Astrocyte of the hippocampus (primary cell): ENCODE data around the gene MRPS34.
"Not testable (repeated sequence)": the region's sequence is repeated elsewhere in the genome, so short reads cannot be mapped to it uniquely, and the experiment has no call there.

Source experiments
- DNase-seq: peaks from one replicate; pipeline ENCODE4 v3.0.0; 2011; ENCODE audit warnings: low read depth, low spot score

The MRPS34 gene

DNA sequence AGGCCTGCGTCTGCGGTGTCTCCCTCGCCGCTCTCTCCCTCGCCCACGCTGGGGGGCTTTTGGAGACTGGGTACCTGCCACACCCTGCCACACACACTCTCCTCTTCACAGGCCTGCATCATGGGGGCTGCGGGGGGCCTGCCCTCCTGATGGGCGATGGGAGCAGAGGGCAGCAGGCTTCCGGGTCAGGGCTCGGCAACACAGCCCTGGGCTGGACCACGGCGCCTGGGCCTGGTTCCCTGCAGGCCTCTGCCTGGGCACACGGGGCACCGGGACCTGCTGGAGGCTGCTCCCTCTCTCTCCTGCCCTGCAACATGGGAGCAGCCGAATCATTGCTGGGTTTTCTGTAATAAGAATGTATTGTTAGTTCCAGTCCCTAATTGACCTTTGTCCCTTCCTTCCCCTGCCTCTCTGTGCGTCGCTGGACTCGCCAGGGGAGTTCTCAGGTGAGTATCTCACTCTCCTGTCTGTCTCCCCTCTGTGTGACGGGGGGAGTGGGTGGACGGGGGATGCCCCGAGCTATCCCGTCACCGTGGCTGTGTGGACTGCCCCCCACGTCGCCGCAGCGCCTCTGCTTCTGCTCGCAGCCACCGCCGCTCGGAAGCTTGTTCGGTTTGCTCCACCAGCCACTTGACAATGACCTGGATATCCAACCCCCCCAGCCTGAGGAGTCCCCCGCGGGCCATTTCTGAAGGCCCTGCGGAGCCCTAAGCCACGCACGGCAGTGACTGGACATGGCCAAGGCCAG, 15.0 kb downstream of the MRPS34 start:
- DNase-seq: no peak

DNA sequence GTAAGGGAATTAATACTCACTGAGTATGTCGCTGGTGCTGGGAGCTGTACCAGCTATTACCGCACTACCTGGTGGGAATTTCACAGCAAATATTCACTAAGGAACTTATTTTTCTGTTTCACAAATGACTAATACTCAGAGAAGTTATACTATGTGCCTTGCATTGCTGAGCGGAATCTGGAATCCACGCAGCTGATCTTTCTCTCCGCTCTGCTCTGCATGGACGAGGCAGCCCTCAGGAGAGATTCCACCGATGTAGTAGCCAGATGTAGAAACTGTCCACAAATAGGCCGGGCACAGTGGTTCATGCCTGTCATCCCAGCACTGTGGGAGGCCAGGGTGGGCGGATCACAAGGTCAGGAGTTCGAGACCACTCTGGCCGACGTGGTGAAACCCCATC, 18.7 kb downstream of the MRPS34 start:
- no peak for DNase-seq

GRCh38 chr16:1752853-1753252, 20.1 kb downstream of the MRPS34 start:
- no peak for DNase-seq

DNA sequence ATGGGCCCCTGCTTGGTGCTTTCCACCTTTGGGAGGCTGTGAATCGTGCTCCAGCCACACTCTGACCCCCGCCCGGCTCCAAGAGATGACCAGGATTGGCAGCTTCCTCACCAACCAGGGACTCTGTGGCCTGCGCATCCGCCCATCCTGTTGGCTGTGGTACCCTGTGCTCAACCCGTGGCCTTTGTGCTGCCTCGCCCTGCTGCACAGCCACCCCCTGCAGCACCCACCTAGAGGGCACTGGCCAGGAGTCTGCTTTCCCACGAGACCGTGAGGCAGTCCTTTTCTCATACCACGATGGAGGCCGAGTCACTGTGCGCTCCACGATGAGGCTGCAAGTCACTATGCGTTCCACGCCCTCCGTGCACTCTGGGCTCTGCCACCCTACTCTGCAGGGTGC, 21.0 kb downstream of the MRPS34 start:
- DNase-seq: no peak

- DNase-seq: no peak
These were observed 23.5 kb downstream of the MRPS34 start for GRCh38 chr16:1749152-1750117.

GRCh38 chr16:1747934-1748333, 25.0 kb downstream of the MRPS34 start:
- DNase-seq: no peak

GRCh38 chr16:1746693-1747195, 26.2 kb downstream of the MRPS34 start:
- DNase-seq: peak; percentile 36

DNA sequence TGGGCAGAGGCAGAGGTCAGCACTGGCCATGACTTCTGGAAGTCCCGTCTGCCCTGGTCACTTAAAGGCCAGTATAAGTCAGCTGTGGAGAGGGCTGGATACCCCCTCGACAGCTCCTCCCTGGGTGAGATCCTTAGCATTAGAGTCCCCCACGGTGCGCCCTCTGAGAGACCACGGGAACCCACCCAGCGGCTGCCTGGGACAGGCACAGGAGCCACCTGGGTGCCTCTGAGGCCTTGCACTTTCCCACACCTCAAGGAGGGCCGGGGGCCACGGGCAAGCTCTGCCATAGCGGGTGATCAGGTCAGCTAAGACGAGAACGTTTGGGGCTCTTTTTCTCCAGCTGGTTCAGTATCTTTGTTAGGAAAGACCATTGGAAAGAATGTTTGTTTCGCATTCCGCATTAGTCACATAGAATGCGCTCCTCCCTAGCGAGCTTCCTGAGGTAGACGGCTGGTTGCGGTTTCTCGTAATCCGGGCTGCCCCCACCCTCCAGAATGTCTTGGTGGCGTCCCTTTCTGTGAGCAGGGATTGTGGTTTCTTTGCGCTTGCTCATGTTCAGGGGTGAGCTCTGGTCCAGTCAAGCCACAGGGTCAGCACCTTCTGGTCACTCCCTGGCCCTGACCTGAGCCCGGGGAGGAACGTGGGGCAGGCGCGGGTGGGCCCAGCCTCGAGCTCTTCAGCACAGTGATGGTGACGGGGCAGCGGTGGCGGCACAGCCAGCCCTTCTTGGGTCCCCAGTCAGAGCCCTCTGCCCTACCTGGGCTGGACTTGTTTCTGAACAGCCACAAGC, 26.8 kb downstream of the MRPS34 start:
- DNase-seq: peak; percentile 96

- peak; percentile 92 for DNase-seq
These were observed 27.6 kb downstream of the MRPS34 start for GRCh38 chr16:1745181-1745899.

GRCh38 chr16:1744338-1744840, 28.5 kb downstream of the MRPS34 start:
- DNase-seq: no peak

DNA sequence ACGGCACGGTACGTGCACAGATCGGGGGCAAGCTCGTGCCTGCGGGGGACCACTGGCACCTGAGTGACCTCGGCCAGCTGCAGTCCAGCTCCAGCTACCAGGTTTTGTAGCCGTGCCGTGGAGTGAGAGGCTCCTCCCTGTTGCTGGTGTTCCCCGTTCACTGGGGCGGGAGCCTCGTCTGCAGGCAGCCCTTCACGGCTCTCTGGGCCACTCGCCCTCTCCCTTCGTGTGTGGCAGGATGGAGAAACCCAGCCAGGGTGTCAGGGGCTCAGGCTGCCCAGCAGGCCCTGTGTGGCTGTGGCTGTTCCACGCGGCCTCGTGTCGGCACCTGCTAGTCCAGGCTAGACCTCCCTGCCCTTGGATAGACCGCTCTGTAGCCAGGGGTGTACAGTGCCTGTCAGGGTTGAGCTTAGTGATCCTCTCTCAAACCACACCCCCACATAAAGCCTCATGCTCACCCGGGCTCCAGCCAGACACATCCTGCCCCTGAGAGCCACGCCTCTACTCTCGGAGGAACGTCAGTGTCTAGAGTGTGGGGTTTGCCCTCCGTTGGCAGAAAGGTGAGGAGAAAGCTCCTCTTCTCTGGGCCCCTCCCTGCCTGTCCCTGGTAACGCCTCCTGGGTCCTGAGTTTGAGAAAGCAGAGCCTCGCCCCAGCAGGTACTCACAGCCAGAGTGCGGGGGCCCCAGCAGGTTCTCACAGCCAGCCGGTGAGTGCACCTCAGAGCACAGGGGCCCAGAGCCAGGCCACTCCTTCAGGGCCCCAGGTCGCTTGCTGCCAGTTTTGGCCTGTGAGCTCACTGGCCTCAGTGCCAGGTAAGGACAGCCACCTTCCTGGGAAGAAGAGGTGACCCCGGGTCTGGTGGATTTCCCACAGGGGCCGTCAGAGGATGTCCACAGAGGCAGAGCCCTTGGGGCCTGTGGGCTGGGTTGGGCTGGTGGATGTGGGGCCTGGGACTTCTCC, 29.3 kb downstream of the MRPS34 start:
- no peak for DNase-seq

DNA sequence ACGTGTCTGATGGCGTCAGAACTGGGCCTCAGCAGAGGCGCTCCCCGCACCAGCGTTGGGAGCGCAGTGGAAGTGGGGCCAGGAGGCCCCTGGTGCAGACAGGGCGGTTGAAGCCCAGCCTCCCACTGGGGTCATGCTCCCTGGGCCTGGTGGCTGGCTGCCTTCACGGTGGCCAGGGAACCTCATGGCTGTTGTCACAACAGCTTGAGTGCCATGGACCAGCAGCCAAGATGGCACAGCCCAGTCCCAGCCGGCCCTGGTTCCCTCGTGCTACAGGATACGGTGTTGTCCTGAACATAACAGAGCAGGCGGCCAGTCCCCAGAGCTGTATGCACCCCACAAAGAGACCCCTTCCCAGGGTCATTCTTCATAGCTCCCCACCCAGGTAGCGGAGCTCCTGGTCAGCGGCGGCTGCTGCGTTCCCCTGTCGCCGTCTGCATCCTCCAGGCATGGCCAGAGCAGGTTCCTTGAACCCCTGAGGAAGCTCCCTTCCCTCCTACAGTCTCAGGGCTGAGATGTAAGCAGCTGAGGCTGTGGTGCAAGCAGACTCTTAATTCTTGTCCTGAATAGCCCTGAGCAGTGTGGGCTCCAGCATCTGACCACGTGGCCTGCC, 31.3 kb downstream of the MRPS34 start:
- DNase-seq: no peak

- no peak for DNase-seq
These were observed 32.0 kb downstream of the MRPS34 start for GRCh38 chr16:1740781-1741490.

DNA sequence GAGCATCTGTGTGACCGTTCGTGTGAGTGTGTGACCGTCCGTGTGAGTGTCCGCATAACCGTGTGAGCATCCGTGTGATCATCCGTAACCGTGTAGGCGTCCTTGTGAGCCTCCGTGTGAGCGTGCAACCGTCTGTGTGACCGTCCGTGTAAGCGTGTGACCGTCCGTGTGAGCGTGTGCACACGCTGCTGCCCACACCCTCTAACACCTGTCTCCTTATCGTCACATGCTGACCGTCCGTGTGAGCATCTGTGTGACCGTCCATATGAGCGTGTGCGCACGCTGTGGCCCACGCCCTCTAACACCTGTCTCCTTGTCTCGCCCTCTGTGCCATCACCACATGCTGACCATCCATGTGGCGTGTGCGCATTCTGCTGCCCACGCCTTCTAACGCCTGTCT, 32.7 kb downstream of the MRPS34 start:
- DNase-seq: no peak

DNA sequence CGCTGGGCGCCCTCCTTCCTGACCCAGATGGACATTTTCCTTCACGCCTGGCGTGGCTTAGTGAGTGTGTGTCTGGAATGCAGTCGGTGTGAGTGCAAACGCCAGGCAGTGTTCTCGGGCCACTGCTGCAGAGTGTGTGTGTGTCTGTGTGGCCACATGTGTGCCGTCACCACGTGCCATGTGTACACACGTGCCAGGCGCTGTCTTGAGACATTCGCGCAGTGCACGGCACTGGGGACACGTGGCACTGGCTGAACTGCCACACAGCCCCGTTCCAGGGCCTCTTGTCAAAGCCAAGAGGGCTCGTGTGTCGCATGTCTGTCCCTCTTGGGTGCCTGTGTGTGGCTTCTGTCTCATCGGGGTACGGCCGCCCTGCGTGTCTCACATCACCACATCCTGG, 38.1 kb downstream of the MRPS34 start:
- no peak for DNase-seq

- DNase-seq: no peak
These were observed 38.8 kb downstream of the MRPS34 start for GRCh38 chr16:1734123-1734522.

GRCh38 chr16:1732551-1732987, 40.4 kb downstream of the MRPS34 start:
- DNase-seq: not testable (repeated sequence)

- DNase-seq: no peak
These were observed 40.9 kb downstream of the MRPS34 start for GRCh38 chr16:1732071-1732470.

DNA sequence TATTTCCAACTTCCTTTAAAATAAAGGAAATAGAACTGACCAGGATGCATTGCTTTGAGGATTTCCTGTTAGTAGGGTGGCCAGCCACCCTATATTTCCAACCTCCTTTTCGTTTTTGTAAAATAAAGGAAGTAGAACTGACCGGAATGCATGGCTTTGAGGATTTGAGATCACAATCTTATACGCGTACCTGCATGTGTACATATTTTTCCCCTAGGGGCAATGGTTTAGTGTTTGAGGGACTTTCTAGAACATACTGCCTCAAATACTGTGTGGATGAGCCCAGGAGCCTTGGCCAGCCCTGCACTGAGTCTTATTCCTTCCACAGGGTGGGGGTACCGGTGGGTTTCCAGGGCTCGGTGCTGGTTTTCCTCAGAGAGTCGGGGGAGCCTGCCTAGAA, 41.3 kb downstream of the MRPS34 start:
- DNase-seq: no peak
